HG03442 (cell line): ENCODE measurements around the gene SDK2.

Experiments
- ATAC-seq: cut with Tn5 transposase; IDR thresholded peaks from one replicate; pipeline ENCODE4 v1.9.1; 2021; ENCODE audit warnings: mild to moderate bottlenecking, moderate library complexity; ENCODE audit not compliant: unreplicated experiment

Gene SDK2

DNA sequence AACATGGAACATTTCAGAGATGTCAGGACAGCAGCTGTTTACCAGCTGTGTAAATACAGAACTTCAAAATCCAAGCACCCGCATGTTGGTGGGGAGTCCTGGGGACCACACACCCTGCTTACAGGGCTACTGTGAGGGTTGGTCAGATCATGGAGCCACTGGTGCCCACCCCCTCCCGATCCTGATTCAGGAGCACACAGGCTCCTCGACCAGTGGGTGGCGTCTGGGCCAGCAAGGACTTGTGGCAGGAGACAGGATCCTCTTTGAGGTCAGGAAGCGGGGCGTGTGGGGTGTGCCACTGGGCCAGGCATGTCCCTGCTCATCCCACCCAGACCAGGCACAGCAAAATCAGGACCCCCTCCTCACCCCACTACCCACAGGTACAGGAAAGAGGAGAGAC lies 83.6 kb downstream of the SDK2 start:
- no peak for ATAC-seq

- ATAC-seq = no peak
These were observed 84.7 kb downstream of the SDK2 start for GRCh38 chr17:73559532-73559931.

GRCh38 chr17:73555199-73555960 lies 88.9 kb downstream of the SDK2 start:
- no peak for ATAC-seq

DNA sequence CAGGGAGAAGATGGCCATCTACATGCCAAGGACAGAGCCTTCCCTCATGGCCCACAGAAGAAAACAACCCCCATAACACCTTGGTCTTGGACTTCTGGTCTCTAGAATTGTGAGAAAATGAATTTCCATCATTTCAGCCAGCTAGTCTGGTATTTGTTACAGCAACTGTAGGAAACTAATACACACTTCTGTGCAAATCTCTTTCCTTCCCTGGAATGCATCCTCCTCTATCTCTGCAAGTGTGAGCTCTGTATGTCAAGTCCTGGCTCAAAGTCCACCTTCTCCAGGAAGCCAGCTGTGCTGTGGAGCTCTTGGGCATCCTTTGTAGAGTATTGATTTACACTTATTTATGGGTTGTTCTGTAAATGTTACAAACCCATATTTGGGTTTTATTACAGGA lies 89.7 kb downstream of the SDK2 start:
- no peak for ATAC-seq

DNA sequence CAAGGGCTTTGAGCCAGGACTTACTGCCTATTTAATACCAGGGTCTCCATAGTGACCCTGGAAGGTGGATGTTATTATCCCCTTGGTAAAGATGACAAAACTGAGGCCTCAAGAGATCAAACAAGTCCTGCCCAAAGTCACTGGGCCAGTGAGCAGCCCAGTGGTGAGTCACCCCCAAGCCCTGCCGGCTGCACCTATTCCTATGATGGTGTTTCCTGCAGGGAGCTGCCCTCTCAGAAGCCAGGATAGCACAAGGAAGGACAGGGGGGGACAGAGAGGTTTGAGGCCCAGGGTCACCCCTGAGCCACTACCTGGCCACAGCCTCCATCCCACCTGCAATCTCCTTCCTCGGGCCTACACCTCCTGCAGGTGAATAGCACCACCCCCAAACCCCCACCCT lies 90.9 kb downstream of the SDK2 start:
- no peak for ATAC-seq

DNA sequence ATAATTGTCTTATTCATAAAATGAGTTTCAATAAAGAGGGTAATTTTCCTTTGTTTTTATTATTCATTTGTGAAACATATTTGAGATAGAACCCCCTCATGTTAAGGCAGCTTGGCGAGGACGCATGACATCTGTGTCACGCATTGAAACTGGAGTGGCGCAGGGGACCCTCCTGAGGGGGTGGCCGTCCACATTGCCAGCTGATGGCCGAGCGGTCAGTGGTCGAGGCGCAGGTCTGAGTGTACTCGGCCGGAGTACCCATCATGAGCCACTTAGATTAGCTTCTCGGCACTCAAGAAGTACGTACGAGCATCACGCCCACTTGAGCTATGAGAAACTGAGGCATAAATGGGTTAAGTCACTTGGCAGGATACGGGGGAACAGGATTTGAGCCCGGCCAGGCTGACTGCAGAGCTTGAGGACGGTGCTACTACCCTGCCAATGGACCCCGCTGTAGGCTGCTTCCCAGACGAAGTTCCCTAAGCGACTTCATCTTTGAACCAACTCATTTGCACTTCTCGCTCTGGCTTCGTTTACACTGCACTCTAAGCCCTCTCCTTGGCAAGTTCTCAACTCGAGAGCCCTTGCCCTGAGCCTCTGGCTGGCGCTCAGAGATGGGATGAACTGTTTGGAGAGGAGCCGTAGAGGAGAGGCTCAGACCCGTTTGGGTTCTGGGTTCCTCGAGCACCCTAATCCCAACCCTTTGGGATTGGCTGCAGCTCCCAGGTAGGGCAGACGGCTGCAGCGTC lies 91.8 kb downstream of the SDK2 start:
- no peak for ATAC-seq

- ATAC-seq = no peak
These were observed 92.5 kb downstream of the SDK2 start for GRCh38 chr17:73551759-73552158.

GRCh38 chr17:73551144-73551543 lies 93.1 kb downstream of the SDK2 start:
- ATAC-seq = no peak

DNA sequence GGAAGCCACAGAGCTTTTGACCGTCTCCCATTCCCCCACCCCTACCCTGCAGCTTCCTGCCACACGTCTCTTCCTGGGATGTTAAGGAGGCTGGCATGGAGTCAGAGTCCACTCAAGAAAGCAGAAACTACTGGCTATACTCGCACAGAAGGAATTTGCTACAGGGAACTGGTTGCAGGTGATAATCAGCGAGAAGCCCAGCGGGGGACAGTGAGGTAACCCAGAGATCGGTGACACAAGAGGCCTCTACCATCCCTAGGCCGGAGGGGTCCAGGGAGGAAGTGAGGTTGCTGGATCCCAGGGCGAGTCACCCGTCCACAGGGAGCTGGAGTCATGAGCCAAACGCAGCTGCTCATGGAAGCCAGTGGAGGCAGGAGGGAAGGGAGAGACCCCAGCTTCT lies 93.7 kb downstream of the SDK2 start:
- no peak for ATAC-seq

DNA sequence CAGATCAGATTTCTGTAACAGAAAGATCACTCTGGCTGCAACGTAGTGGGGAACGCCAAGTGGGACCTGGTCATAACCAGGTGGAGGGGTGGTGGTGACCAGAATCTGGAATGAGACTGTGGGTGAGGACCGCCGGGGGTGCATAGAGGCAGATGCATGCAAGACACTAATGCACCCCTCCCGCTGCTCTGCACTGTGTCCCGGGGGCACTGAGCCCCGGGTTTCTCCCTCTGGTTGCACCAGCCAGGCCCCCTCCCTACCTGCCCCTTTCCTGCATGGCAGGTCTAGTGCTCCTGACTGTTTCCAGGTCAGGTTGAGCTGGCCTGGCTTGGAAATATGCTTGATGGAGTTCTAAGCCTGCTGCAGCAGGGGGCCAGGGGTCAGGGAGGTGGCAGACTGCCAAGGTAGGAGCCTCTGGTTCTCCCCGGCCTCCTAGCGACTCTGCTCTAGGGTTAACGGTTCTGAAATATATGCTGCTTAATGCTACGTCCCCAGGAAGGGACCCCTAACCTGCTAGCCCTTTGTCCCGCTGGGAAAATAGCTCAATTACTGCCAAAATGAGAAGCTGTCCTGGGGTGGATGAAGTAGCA lies 94.3 kb downstream of the SDK2 start:
- ATAC-seq = no peak

DNA sequence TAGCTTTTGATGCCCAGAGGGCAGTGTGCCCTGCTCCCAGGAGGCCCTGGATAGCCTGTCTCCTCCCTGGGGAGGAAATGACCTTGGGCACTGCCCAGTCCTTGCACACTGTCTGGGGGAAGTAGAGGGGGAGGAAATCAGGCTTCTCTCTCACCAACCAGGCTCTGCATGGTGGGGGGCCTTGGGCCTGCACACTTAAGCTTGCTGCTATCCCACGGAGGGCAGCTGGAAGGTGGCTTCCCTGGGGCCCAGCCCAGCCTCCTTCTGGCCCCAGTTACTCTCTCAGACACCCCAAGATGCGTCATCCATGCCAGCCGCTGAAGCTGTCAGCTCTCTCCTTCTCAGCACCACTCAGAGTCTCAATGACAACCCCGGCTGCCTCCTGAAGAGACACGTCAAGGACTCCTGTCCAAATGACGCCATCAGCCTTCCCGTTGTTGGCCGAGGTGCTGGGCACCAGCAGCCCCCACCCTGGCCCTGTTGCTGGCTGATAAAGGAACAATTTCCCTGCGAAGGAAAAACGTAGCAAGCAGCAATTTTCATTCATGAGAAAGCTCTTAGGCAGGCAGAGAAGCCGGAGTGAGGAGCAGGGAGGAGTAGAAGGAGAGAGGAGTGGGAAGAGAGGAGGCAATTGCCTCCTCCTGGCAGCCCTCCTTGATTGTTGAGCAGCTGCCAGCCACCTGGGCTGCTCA lies 95.5 kb downstream of the SDK2 start:
- no peak for ATAC-seq

DNA sequence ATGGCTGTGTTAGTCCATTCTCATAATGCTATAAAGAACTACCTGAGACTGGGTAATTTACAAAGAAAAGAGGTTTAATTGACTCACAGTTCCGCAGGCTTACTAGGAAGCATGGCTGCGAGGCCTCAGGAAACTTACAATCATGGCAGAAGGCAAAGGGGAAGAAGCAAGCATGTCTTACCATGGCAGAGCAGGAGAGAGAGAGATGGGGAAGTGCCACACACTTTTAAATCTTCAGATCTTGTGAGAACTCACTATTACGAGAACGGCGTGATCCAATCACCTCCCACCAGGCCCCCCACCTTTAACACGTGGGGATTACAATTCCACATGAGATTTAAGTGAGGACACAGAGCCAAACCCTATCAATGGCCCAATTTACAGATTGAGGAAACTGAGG lies 96.5 kb downstream of the SDK2 start:
- no peak for ATAC-seq

- ATAC-seq = no peak
These were observed 97.3 kb downstream of the SDK2 start for GRCh38 chr17:73546770-73547536.

GRCh38 chr17:73546114-73546513 lies 98.1 kb downstream of the SDK2 start:
- ATAC-seq = no peak

GRCh38 chr17:73545109-73546032 lies 98.9 kb downstream of the SDK2 start:
- ATAC-seq = no peak

DNA sequence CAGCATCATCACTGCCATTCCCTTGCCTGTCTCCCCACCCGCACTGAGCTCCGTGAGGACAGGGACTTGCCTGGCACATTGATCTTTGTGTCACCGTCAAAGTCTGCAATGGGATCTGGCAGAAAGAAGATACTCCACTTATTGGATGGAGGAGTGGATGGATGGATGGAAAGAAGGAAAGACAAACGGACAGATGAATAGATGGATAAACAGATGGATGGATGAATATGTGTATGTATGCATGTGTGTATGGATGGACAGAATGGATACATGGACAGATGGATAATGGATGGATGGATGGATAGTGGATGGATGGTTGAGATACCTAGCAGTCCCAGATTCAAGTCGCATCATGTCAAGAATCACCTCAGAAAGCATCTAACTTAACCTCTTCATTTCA lies 99.9 kb downstream of the SDK2 start:
- no peak for ATAC-seq

GRCh38 chr17:73542323-73542722 lies 101.9 kb downstream of the SDK2 start:
- ATAC-seq = no peak

- no peak for ATAC-seq
These were observed 102.7 kb downstream of the SDK2 start for GRCh38 chr17:73541561-73541981.

- ATAC-seq = no peak
These were observed 103.1 kb downstream of the SDK2 start for GRCh38 chr17:73541111-73541510.

- ATAC-seq = no peak
These were observed 105.1 kb downstream of the SDK2 start for GRCh38 chr17:73539166-73539565.
